NT2/D1 (cell line): Measurements from ENCODE around the gene IFIT1.

Source experiments
- SUZ12 ChIP-seq: IDR thresholded peaks from 2 replicates; pipeline ENCODE4 v1.6.1; 2011; ENCODE audit not compliant: insufficient read length, insufficient read depth; ENCODE audit errors: extremely low read depth
- YY1 ChIP-seq: IDR thresholded peaks from 2 replicates; pipeline ENCODE4 v1.6.1; 2011; ENCODE audit not compliant: insufficient read length, insufficient read depth
- ZNF274 ChIP-seq: IDR thresholded peaks from 2 replicates; pipeline ENCODE4 v1.6.1; 2011; ENCODE audit warnings: mild to moderate bottlenecking, low read depth, low read length

GRCh38 chr10:89428877-89429276, 36.5 kb downstream of the IFIT1 start:
- TF ChIP-seq ZNF274 = no peak
- TF ChIP-seq YY1 = no peak
- no peak for TF ChIP-seq SUZ12
